PFSK-1 (cell line): Measurements from ENCODE around the gene NDRG3.
A peak's percentile ranks its signal among the peaks of the same experiment; 100 is the strongest.

Source experiments
- FOXP2 ChIP-seq: optimal IDR thresholded peaks from 2 replicates; pipeline ENCODE3; 2011; ENCODE audit warnings: borderline replicate concordance, control low read depth, inconsistent platforms; ENCODE audit not compliant: insufficient read depth; ENCODE audit errors: extremely low read length, extremely low read depth
- POLR2AphosphoS5 ChIP-seq: IDR thresholded peaks from 2 replicates; pipeline ENCODE4 v1.6.1; 2012; ENCODE audit warnings: low read depth, mild to moderate bottlenecking, control low read depth, low read length, moderate library complexity
- REST ChIP-seq, 2 experiments: IDR thresholded peaks; 2 replicates each; pipeline versions ENCODE4 v1.6.1 to v1.8.0; 2011 to 2012; ENCODE audit warnings: low read depth in 2 of 2, low read length in 2 of 2, control low read depth in 1 of 2, inconsistent platforms in 1 of 2, mild to moderate bottlenecking in 1 of 2, moderate library complexity in 1 of 2; ENCODE audit not compliant: insufficient read depth in 1 of 2
- SIN3A ChIP-seq: IDR thresholded peaks from 2 replicates; pipeline ENCODE4 v1.6.1; 2012; ENCODE audit warnings: mild to moderate bottlenecking, low read length, moderate library complexity, borderline replicate concordance; ENCODE audit not compliant: insufficient read depth
- TAF1 ChIP-seq: IDR thresholded peaks from 2 replicates; pipeline ENCODE4 v1.6.1; 2012; ENCODE audit warnings: low read length, control low read depth, borderline replicate concordance; ENCODE audit not compliant: insufficient read depth

NDRG3 gene

GRCh38 chr20:36775826-36776225 is 29.9 kb upstream of the NDRG3 start:
- TF ChIP-seq TAF1 (no peak), SIN3A (no peak), FOXP2 (no peak), REST (IDR thresholded peaks at IDR 0.05; ENCODE audit: insufficient read depth in 1 of 2, low read depth in 2 of 2, low read length in 2 of 2) (no peak), POLR2AphosphoS5 (no peak)

- TF ChIP-seq REST (IDR thresholded peaks at IDR 0.05; ENCODE audit: insufficient read depth in 1 of 2, low read depth in 2 of 2, low read length in 2 of 2) (no peak), FOXP2 (no peak), POLR2AphosphoS5 (no peak), TAF1 (no peak), SIN3A (no peak)
Measured at GRCh38 chr20:36775196-36775595, 29.3 kb upstream of the NDRG3 start.

- TF ChIP-seq REST (IDR thresholded peaks at IDR 0.05; ENCODE audit: insufficient read depth in 1 of 2, low read depth in 2 of 2, low read length in 2 of 2) (no peak), TAF1 (peak; percentile 70), POLR2AphosphoS5 (peak; percentile 94)
Measured at GRCh38 chr20:36773597-36774390, 27.9 kb upstream of the NDRG3 start, which contains the start of gene DSN1. TSS of gene DSN1 (minus strand) at chr20:36773763. CDS start at chr20:36771458, 2,305 bp downstream.

- TF ChIP-seq SIN3A (no peak), REST (IDR thresholded peaks at IDR 0.05; ENCODE audit: insufficient read depth in 1 of 2, low read depth in 2 of 2, low read length in 2 of 2) (no peak), POLR2AphosphoS5 (no peak), FOXP2 (no peak), TAF1 (no peak)
Measured at GRCh38 chr20:36773107-36773596, 27.3 kb upstream of the NDRG3 start.
